Measurements from ENCODE around the gene IL23A. TPM values are rescaled to one million over a fixed set of nuclear protein-coding genes. Genes with fewer than 3 reads are reported as not detected.
A peak's percentile ranks its signal among the peaks of the same experiment; 100 is the strongest.
"Not testable (repeated sequence)": the region's sequence is repeated elsewhere in the genome, so short reads cannot be mapped to it uniquely, and the experiment has no call there.

Gene IL23A
- total RNA-seq, 2 donors from 2014 or later: 79.5 to 138 TPM

- peaks cover 55% of the 10 kb centered on the region for H3K4me1 Mint-ChIP-seq (ENCODE audit: low read depth)
- peak; percentile 95 for DNase-seq
- peaks cover 3 to 11% of the 10 kb centered on the region in 2 donors for H3K36me3 Mint-ChIP-seq (ENCODE audit: insufficient read depth in 2 of 2)
- H3K9me3 Mint-ChIP-seq: no peaks in the 10 kb centered on the region
- H3K27ac Mint-ChIP-seq: peak within 1 kb of the TSS; percentile 99
- peak; percentile 89 to 90 for ATAC-seq (replicated peaks in 1 of 2)
- H3K27me3 Mint-ChIP-seq (ENCODE audit: low read depth): no peaks in the 10 kb centered on the region
- peak within 1 kb of the TSS; percentile 97 to 99 for H3K4me3 Mint-ChIP-seq
Measured at GRCh38 chr12:56333679-56334489, 4.8 kb upstream of the IL23A start, which contains the start of gene PAN2. Gene PAN2 (minus strand): TSS chr12:56334000. CDS start chr12:56333094, 906 bp downstream.

- DNase-seq (no peak), ATAC-seq (replicated peaks in 1 of 2) (no peak)
- Mint-ChIP-seq H3K36me3 (ENCODE audit: insufficient read depth in 2 of 2) (peaks cover 3 to 14% of the 10 kb centered on the region in 2 donors), H3K27ac (peak overlapping the region; percentile 99), H3K4me1 (ENCODE audit: low read depth) (peaks cover 60% of the 10 kb centered on the region), H3K27me3 (ENCODE audit: low read depth) (no peaks in the 10 kb centered on the region), H3K9me3 (no peaks in the 10 kb centered on the region), H3K4me3 (peak overlapping the region; percentile 97 to 99)
Measured at GRCh38 chr12:56334490-56334793, 4.2 kb upstream of the IL23A start.

- ATAC-seq (replicated peaks in 1 of 2); DNase-seq; H3K27ac Mint-ChIP-seq; H3K9me3 Mint-ChIP-seq; H3K27me3 Mint-ChIP-seq (ENCODE audit: low read depth): not testable (repeated sequence)
- Mint-ChIP-seq H3K36me3 (ENCODE audit: insufficient read depth in 2 of 2) (peaks cover 3 to 19% of the 10 kb centered on the region in 2 donors), H3K4me1 (ENCODE audit: low read depth) (peaks cover 70% of the 10 kb centered on the region), H3K4me3 (peak overlapping the region in 1 of 2 donors; percentile 7)
Measured at GRCh38 chr12:56335527-56335926, 3.2 kb upstream of the IL23A start.

- no peaks in the 10 kb centered on the region for H3K9me3 Mint-ChIP-seq
- ATAC-seq (replicated peaks in 1 of 2) (no peak), DNase-seq (no peak)
- no peaks in the 10 kb centered on the region for H3K27me3 Mint-ChIP-seq (ENCODE audit: low read depth)
- peaks cover 77% of the 10 kb centered on the region for H3K4me1 Mint-ChIP-seq (ENCODE audit: low read depth)
- H3K27ac Mint-ChIP-seq: peak overlapping the region; percentile 36
- no peak overlapping the region for H3K4me3 Mint-ChIP-seq
- peaks cover 3 to 19% of the 10 kb centered on the region in 2 donors for H3K36me3 Mint-ChIP-seq (ENCODE audit: insufficient read depth in 2 of 2)
Measured at GRCh38 chr12:56336361-56337167, 2.1 kb upstream of the IL23A start.

GRCh38 chr12:56337753-56338251, 882 bp upstream of the IL23A start:
- DNase-seq (no peak), ATAC-seq (replicated peaks in 1 of 2) (no peak)
- H3K4me1 Mint-ChIP-seq (ENCODE audit: low read depth): peaks cover 65% of the 10 kb centered on the region
- H3K9me3 Mint-ChIP-seq: no peaks in the 10 kb centered on the region
- H3K27ac Mint-ChIP-seq: peak overlapping the region; percentile 42
- H3K27me3 Mint-ChIP-seq (ENCODE audit: low read depth): no peaks in the 10 kb centered on the region
- H3K36me3 Mint-ChIP-seq (ENCODE audit: insufficient read depth in 2 of 2): peaks cover 3 to 14% of the 10 kb centered on the region in 2 donors
- H3K4me3 Mint-ChIP-seq: peak overlapping the region; percentile 38 to 99

GRCh38 chr12:56339158-56339422, 406 bp downstream of the IL23A start:
- Mint-ChIP-seq H3K9me3 (no peaks in the 10 kb centered on the region), H3K4me3 (peak overlapping the region; percentile 80 to 99), H3K27ac (peak overlapping the region; percentile 93), H3K4me1 (ENCODE audit: low read depth) (peaks cover 57% of the 10 kb centered on the region), H3K27me3 (ENCODE audit: low read depth) (no peaks in the 10 kb centered on the region), H3K36me3 (ENCODE audit: insufficient read depth in 2 of 2) (peaks cover 4 to 16% of the 10 kb centered on the region in 2 donors)
- no peak for ATAC-seq (replicated peaks in 1 of 2)
- DNase-seq: no peak

GRCh38 chr12:56341616-56342015, 2.9 kb downstream of the IL23A start:
- DNase-seq (no peak), ATAC-seq (replicated peaks in 1 of 2) (no peak)
- Mint-ChIP-seq H3K36me3 (ENCODE audit: insufficient read depth in 2 of 2) (peaks cover 4 to 28% of the 10 kb centered on the region in 2 donors), H3K4me1 (ENCODE audit: low read depth) (peaks cover 45% of the 10 kb centered on the region), H3K4me3 (no peak overlapping the region), H3K27ac (peak overlapping the region; percentile 20), H3K27me3 (ENCODE audit: low read depth) (no peaks in the 10 kb centered on the region), H3K9me3 (no peaks in the 10 kb centered on the region)

GRCh38 chr12:56342290-56342689, 3.6 kb downstream of the IL23A start:
- not testable (repeated sequence) for H3K4me3 Mint-ChIP-seq

GRCh38 chr12:56346675-56347074, 8.0 kb downstream of the IL23A start:
- peak in 1 of 2 donors; percentile 55 for ATAC-seq (replicated peaks in 1 of 2)
- no peak overlapping the region for H3K4me3 Mint-ChIP-seq
- H3K36me3 Mint-ChIP-seq (ENCODE audit: insufficient read depth in 2 of 2): peaks cover 13 to 32% of the 10 kb centered on the region in 2 donors
- no peaks in the 10 kb centered on the region for H3K9me3 Mint-ChIP-seq
- no peak overlapping the region for H3K27ac Mint-ChIP-seq
- no peak for DNase-seq
- H3K27me3 Mint-ChIP-seq (ENCODE audit: low read depth): no peaks in the 10 kb centered on the region
- H3K4me1 Mint-ChIP-seq (ENCODE audit: low read depth): no peaks in the 10 kb centered on the region

More at GRCh38 chr12:56342290-56342689, 3.6 kb downstream of the IL23A start:
- H3K27ac Mint-ChIP-seq; DNase-seq; H3K9me3 Mint-ChIP-seq; ATAC-seq (replicated peaks in 1 of 2); H3K27me3 Mint-ChIP-seq (ENCODE audit: low read depth): not testable (repeated sequence)
- Mint-ChIP-seq H3K4me1 (ENCODE audit: low read depth) (peaks cover 38% of the 10 kb centered on the region), H3K36me3 (ENCODE audit: insufficient read depth in 2 of 2) (peaks cover 4 to 28% of the 10 kb centered on the region in 2 donors)

GRCh38 chr12:56347255-56347654, 8.6 kb downstream of the IL23A start:
- peaks cover 13 to 32% of the 10 kb centered on the region in 2 donors for H3K36me3 Mint-ChIP-seq (ENCODE audit: insufficient read depth in 2 of 2)
- not testable (repeated sequence) for H3K27ac Mint-ChIP-seq; H3K4me3 Mint-ChIP-seq; ATAC-seq (replicated peaks in 1 of 2); H3K4me1 Mint-ChIP-seq (ENCODE audit: low read depth); DNase-seq; H3K9me3 Mint-ChIP-seq; H3K27me3 Mint-ChIP-seq (ENCODE audit: low read depth)

- Mint-ChIP-seq H3K4me3 (no peak overlapping the region), H3K27me3 (ENCODE audit: low read depth) (no peaks in the 10 kb centered on the region), H3K27ac (no peak overlapping the region), H3K4me1 (ENCODE audit: low read depth) (no peaks in the 10 kb centered on the region), H3K36me3 (ENCODE audit: insufficient read depth in 2 of 2) (peaks cover 11 to 28% of the 10 kb centered on the region in 2 donors), H3K9me3 (no peaks in the 10 kb centered on the region)
- ATAC-seq (replicated peaks in 1 of 2) (no peak), DNase-seq (no peak)
Measured at GRCh38 chr12:56348776-56349175, 10.1 kb downstream of the IL23A start.

GRCh38 chr12:56350662-56351061, 12.0 kb downstream of the IL23A start:
- H3K9me3 Mint-ChIP-seq: no peaks in the 10 kb centered on the region
- H3K27ac Mint-ChIP-seq: no peak overlapping the region
- H3K4me3 Mint-ChIP-seq: no peak overlapping the region
- DNase-seq: no peak
- H3K4me1 Mint-ChIP-seq (ENCODE audit: low read depth): no peaks in the 10 kb centered on the region
- peaks cover 14 to 31% of the 10 kb centered on the region in 2 donors for H3K36me3 Mint-ChIP-seq (ENCODE audit: insufficient read depth in 2 of 2)
- H3K27me3 Mint-ChIP-seq (ENCODE audit: low read depth): no peaks in the 10 kb centered on the region
- no peak for ATAC-seq (replicated peaks in 1 of 2)

GRCh38 chr12:56351325-56351724, 12.6 kb downstream of the IL23A start:
- Mint-ChIP-seq H3K36me3 (ENCODE audit: insufficient read depth in 2 of 2) (peaks cover 17 to 30% of the 10 kb centered on the region in 2 donors), H3K4me3 (no peak overlapping the region), H3K9me3 (no peaks in the 10 kb centered on the region), H3K27me3 (ENCODE audit: low read depth) (no peaks in the 10 kb centered on the region), H3K4me1 (ENCODE audit: low read depth) (no peaks in the 10 kb centered on the region), H3K27ac (no peak overlapping the region)
- no peak for DNase-seq
- no peak for ATAC-seq (replicated peaks in 1 of 2)
